Activated CD8-positive, alpha-beta memory T cell treated with anti-CD3 and anti-CD28 coated beads, Interleukin-2, amount 50 U/mL, for 1 hour (primary cell): Measurements from ENCODE around the gene APIP.

Source experiments
- DNase-seq: peaks from one replicate; pipeline ENCODE4 v3.0.0-alpha.2; 2020; ENCODE audit errors: extremely low read depth

APIP gene

GRCh38 chr11:34840736-34841386 is 75.3 kb downstream of the APIP start:
- no peak for DNase-seq

GRCh38 chr11:34839969-34840368 is 76.2 kb downstream of the APIP start:
- no peak for DNase-seq

GRCh38 chr11:34836958-34837856 is 79.0 kb downstream of the APIP start:
- DNase-seq: no peak

GRCh38 chr11:34833602-34834001 is 82.6 kb downstream of the APIP start:
- no peak for DNase-seq
